GM12801 (cell line): ENCODE results near the gene NECTIN3.

Source experiments
- CTCF ChIP-seq: IDR thresholded peaks from one replicate; pipeline ENCODE4 v1.5.1; 2011; ENCODE audit warnings: control low read depth; ENCODE audit not compliant: insufficient read length; ENCODE audit errors: extremely low read depth

Gene NECTIN3

DNA sequence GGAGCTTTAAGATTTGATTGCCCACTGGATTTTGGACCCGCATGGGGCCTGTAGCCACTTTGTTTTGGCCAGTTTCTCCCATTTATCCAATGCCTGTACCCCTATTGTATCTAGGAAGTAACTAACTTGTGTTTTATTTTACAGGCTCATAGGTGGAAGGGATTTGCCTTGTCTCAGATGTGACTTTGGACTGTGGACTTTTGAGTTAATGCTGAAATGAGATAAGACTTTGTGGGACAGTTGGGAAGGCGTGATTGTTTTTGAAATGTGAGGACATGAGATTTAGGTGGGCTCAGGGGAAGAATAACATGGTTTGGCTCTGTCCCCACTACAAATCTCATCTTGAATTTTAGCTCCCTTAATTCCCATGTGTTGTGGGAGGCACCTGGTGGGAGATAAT lies 30.7 kb upstream of the NECTIN3 start:
- TF ChIP-seq CTCF, result no peak

- no peak for TF ChIP-seq CTCF
Observed at GRCh38 chr3:111045564-111045963, 26.1 kb upstream of the NECTIN3 start.

- no peak for TF ChIP-seq CTCF
Observed at GRCh38 chr3:111047042-111047441, 24.6 kb upstream of the NECTIN3 start.

DNA sequence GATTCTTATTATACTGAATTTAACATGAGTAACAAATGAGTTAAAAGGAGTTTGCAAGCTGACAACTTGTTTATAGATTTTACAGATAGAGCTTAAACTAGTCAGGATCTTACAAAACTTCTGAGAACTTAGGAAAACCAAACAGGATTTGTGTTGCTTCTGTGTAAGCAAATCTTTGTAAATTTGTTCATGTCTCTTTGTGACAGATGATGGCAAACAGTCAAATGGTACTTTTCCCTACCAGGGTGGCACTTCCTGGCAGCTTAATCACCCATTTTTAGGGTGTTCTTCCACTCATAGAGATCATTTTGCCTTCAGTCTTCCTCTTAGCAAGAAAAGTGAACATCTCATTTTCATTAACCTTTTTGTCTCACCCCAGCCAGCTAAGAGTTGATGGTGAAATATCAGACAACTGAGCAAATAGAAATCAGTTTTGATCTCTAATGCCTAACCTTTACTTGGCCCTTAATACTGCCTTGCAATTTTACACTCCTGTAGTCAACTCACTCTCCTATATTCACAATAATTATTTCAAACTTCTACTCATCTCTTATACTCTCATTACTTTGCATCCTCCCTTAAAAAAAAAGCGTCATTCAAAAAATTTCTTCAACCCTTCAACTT lies 23.7 kb upstream of the NECTIN3 start:
- TF ChIP-seq CTCF, result no peak

- no peak for TF ChIP-seq CTCF
Observed at GRCh38 chr3:111051354-111051753, 20.3 kb upstream of the NECTIN3 start.

GRCh38 chr3:111068574-111068973 lies 3.0 kb upstream of the NECTIN3 start:
- TF ChIP-seq CTCF, result no peak

DNA sequence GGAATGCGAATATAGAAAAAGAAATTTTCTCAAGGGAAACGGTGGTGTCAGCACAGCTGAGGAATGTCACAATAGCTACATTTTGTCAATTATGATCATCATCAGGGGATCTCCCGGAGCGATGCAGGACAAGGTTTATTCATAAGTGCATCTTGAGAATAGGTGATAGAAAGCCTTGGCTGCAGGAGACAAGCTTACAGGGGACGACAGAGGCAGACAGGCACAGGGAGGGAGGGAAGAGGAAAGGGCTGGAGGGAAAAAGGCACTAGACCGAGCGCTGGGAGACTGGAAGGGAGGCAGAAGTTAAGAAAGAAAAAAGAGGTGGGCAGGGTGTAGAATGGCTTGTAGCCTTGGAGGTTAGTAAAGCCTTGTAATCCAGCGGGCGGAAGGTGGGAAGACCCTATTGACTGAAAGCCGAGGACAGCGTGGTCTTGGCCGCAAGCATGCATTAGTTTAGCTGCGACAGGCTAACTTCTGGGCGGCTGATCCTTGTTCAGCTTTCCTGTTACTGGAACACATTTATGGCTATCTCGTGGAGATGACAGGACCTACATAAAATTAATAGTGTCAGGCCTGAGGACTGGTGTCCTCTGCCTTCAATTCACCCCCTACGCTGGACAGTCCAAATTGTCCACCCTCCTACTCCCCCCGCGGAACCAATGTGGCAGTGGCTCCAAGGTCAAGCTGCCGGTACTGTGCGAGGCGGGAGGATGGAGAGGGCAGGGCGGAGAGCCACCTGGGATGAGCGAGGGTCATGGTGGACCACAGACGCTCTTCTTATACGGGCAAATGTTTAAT lies 1.4 kb upstream of the NECTIN3 start:
- TF ChIP-seq CTCF, result no peak
